Measurements from ENCODE around the gene MAP3K12. TPM values are rescaled to one million over a fixed set of nuclear protein-coding genes. Genes with fewer than 3 reads are reported as not detected.
A peak's percentile ranks its signal among the peaks of the same experiment; 100 is the strongest.

MAP3K12 gene
- total RNA-seq, 4 donors from 2014 or later, result 6.4 to 12.8 (median 9.4) TPM

DNA sequence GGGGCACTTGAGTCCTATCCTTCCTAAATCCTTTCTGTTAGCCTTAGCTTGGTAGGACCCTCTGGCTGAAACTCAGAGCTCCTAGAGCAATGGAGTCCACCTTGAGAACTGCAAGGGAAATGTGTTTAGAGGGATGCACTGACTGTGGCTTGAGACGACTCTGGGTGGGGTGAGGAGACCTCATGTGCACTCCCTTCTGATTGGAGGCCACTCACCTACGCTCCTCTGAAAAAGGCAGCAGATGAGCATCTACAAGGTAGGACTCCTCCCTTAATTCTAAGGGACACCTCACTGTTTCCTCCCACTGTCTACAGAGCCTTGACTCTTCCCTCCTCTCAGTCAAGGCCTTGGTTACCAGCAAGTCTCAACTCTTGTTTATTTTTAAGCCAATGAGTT, 1.0 kb downstream of the MAP3K12 start:
- WGBS, 2 donors, result 80 to 93% methylated on average over 2 of the region's 2 CpGs
- TF ChIP-seq, protein P1, sequence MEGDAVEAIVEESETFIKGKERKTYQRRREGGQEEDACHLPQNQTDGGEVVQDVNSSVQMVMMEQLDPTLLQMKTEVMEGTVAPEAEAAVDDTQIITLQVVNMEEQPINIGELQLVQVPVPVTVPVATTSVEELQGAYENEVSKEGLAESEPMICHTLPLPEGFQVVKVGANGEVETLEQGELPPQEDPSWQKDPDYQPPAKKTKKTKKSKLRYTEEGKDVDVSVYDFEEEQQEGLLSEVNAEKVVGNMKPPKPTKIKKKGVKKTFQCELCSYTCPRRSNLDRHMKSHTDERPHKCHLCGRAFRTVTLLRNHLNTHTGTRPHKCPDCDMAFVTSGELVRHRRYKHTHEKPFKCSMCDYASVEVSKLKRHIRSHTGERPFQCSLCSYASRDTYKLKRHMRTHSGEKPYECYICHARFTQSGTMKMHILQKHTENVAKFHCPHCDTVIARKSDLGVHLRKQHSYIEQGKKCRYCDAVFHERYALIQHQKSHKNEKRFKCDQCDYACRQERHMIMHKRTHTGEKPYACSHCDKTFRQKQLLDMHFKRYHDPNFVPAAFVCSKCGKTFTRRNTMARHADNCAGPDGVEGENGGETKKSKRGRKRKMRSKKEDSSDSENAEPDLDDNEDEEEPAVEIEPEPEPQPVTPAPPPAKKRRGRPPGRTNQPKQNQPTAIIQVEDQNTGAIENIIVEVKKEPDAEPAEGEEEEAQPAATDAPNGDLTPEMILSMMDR (IDR thresholded peaks at IDR 0.05), result no peak
- TF ChIP-seq POLR2A (IDR thresholded peaks at IDR 0.05), result no peak
- no peak overlapping the region for H3K4me3 ChIP-seq (ENCODE audit: low read depth, poor library complexity, severe bottlenecking)
- intact Hi-C loops (cut with DNase I; ENCODE audit: low total_unique reads), result no loop called here
- no peak for DNase-seq (ENCODE audit: low spot score in 2 of 2)

GRCh38 chr12:53497461-53497860, 1.8 kb downstream of the MAP3K12 start:
- intact Hi-C loops (cut with DNase I; ENCODE audit: low total_unique reads), result no loop called here
- TF ChIP-seq, protein P1 (IDR thresholded peaks at IDR 0.05), result no peak
- TF ChIP-seq POLR2A (IDR thresholded peaks at IDR 0.05), result no peak
- WGBS, 2 donors, result 92 to 94% methylated on average over 3 of the region's 3 CpGs
- DNase-seq (ENCODE audit: low spot score in 2 of 2), result peak in 1 of 2 donors; percentile 70
- H3K4me3 ChIP-seq (ENCODE audit: low read depth, poor library complexity, severe bottlenecking), result no peak overlapping the region

GRCh38 chr12:53496752-53497032, 2.6 kb downstream of the MAP3K12 start:
- no peak overlapping the region for H3K4me3 ChIP-seq (ENCODE audit: low read depth, poor library complexity, severe bottlenecking)
- TF ChIP-seq, protein P1 (IDR thresholded peaks at IDR 0.05), result no peak
- TF ChIP-seq POLR2A (IDR thresholded peaks at IDR 0.05), result no peak
- WGBS, 2 donors, result 80 to 83% methylated on average over 1 of the region's 1 CpG
- intact Hi-C loops (cut with DNase I; ENCODE audit: low total_unique reads), result no loop called here
- DNase-seq (ENCODE audit: low spot score in 2 of 2), result no peak

GRCh38 chr12:53495903-53496751, 3.1 kb downstream of the MAP3K12 start:
- DNase-seq (ENCODE audit: low spot score in 2 of 2), result peak in 1 of 2 donors; percentile 67
- WGBS, 2 donors, result 38 to 45% methylated on average over 5 of the region's 5 CpGs
- no peak for TF ChIP-seq POLR2A (IDR thresholded peaks at IDR 0.05)
- TF ChIP-seq, protein P1 (IDR thresholded peaks at IDR 0.05), result no peak
- no peak overlapping the region for H3K4me3 ChIP-seq (ENCODE audit: low read depth, poor library complexity, severe bottlenecking)
- intact Hi-C loops (cut with DNase I; ENCODE audit: low total_unique reads), result no loop called here

GRCh38 chr12:53493610-53494391, 5.5 kb downstream of the MAP3K12 start:
- TF ChIP-seq POLR2A (IDR thresholded peaks at IDR 0.05), result no peak
- TF ChIP-seq, protein P1 (IDR thresholded peaks at IDR 0.05), result no peak
- WGBS, 2 donors, result 37% methylated on average over 11 of the region's 11 CpGs
- DNase-seq (ENCODE audit: low spot score in 2 of 2), result peak in 1 of 2 donors; percentile 82
- intact Hi-C loops (cut with DNase I; ENCODE audit: low total_unique reads), result no loop called here
- H3K4me3 ChIP-seq (ENCODE audit: low read depth, poor library complexity, severe bottlenecking), result no peak overlapping the region
